ENCODE measurements around the gene EIF3B.

DNA sequence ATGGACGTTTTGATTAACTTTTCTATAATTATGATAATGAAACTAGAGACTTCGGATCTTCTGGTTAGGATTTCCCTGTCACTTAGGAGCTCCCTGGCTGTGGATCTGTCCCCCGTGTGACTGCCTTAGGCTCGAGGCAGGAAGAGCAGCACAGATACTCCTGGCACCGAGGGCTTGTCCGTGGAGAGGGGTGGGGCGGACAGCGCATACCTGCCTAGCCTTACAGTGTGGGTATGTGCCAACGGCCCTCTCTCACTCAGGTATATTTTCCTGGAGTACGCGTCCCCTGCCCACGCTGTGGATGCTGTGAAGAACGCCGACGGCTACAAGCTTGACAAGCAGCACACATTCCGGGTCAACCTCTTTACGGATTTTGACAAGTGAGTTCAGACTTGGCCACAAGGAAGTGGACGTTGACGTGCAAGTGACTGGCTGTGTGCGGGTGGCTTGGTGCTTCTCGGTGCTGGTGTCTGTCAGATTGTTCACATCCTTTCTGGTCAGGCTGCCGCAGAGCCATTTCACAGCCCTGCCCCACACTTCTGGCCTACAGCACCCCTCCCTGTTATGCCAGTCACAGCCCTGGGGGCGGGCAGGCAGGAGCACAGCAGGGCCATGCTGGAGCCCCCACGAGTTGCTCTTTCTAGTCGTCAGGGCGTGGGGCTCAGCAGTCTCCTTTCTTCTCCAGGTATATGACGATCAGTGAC, 7.9 kb downstream of the EIF3B start:
- TF ChIP-seq CTCF (conservative IDR thresholded peaks at IDR 0.05; ENCODE audit: low read depth, low read length) (no peak), EZH2 (IDR thresholded peaks at IDR 0.05; ENCODE audit: borderline replicate concordance, low read depth, low read length, poor library complexity, severe bottlenecking) (no peak)
